ENCODE results near the gene SH3RF3. TPM values are rescaled to one million over a fixed set of nuclear protein-coding genes. Genes with fewer than 3 reads are reported as not detected.

The SH3RF3 gene
- total and polyA plus RNA-seq, 12 donors, result 0.72 to 19.1 (median 12.2) TPM

GRCh38 chr2:109321570-109321969, 192.6 kb downstream of the SH3RF3 start:
- no peak for TF ChIP-seq POLR2A (IDR thresholded peaks at IDR 0.05)
- no peak for TF ChIP-seq CTCF (IDR thresholded peaks at IDR 0.05)
- Histone ChIP-seq H3K9me3 (replicated peaks in 1 of 3) (no peaks in the 10 kb centered on the region), H3K4me3 (peak overlapping the region in 1 of 4 donors; percentile 19), H3K27ac (peak overlapping the region; percentile 24 to 81 (median 70)), H3K36me3 (replicated peaks in 1 of 2) (no peaks in the 10 kb centered on the region), H3K4me1 (replicated peaks in 1 of 2) (peaks cover 18 to 55% of the 10 kb centered on the region in 2 donors), H3K27me3 (no peaks in the 10 kb centered on the region)
- intact Hi-C loops (cut with DNase I), result loop anchor here in 1 of 2 donors (10.0 kb wide), 1 partner anchor 163 kb away; no protein-coding TSS in a partner anchor
- 62 to 80% (median 77%) methylated on average over 3 of the region's 3 CpGs for WGBS, 4 donors
- no peak for DNase-seq

- 40 to 65% (median 50%) methylated on average over 5 to 6 of the region's 6 CpGs for WGBS, 4 donors
- DNase-seq, result peak; percentile 59 to 95 (median 90)
- Histone ChIP-seq H3K27me3 (no peaks in the 10 kb centered on the region), H3K4me3 (peak overlapping the region in 1 of 4 donors; percentile 19), H3K36me3 (replicated peaks in 1 of 2) (no peaks in the 10 kb centered on the region), H3K4me1 (replicated peaks in 1 of 2) (peaks cover 18 to 54% of the 10 kb centered on the region in 2 donors), H3K9me3 (replicated peaks in 1 of 3) (no peaks in the 10 kb centered on the region), H3K27ac (peak overlapping the region; percentile 24 to 81 (median 70))
- intact Hi-C loops (cut with DNase I), result loop anchor here in 1 of 2 donors (10.0 kb wide), 1 partner anchor 163 kb away; no protein-coding TSS in a partner anchor
- peak in 1 of 2 donors; percentile 27 for TF ChIP-seq POLR2A (IDR thresholded peaks at IDR 0.05)
- TF ChIP-seq CTCF (IDR thresholded peaks at IDR 0.05), result no peak
Observed at GRCh38 chr2:109322111-109322510, 193.1 kb downstream of the SH3RF3 start.

GRCh38 chr2:109322641-109323040, 193.6 kb downstream of the SH3RF3 start:
- no peak for TF ChIP-seq CTCF (IDR thresholded peaks at IDR 0.05)
- Histone ChIP-seq H3K9me3 (replicated peaks in 1 of 3) (no peaks in the 10 kb centered on the region), H3K4me1 (replicated peaks in 1 of 2) (peaks cover 18 to 49% of the 10 kb centered on the region in 2 donors), H3K27me3 (no peaks in the 10 kb centered on the region), H3K4me3 (no peak overlapping the region), H3K27ac (peak overlapping the region in 3 of 5 donors; percentile 32 to 81 (median 77)), H3K36me3 (replicated peaks in 1 of 2) (no peaks in the 10 kb centered on the region)
- no peak for DNase-seq
- 70 to 92% (median 80%) methylated on average over 1 of the region's 1 CpG for WGBS, 4 donors
- intact Hi-C loops (cut with DNase I), result loop anchor here in 1 of 2 donors (10.0 kb wide), 1 partner anchor 162 kb away; no protein-coding TSS in a partner anchor

DNA sequence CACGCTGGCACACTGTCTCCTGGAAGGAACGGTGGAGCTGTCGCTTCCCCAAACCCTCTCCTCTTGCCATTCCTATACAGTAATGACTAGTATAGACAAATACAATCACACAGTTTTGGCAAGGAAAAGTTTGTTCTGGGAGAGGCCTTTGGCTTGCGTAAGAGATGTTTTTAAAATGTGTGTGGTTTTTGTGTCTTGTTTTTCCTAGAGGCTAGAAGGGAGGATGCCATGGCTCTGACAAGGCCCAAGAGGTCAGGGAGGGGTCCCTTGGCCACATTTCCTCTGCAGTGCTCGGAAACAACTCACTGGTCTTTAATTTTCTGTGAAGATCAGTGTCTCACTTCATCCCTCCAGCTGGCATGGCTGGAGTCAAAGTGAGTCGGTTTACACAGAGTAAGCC, 195.9 kb downstream of the SH3RF3 start:
- Histone ChIP-seq H3K4me1 (replicated peaks in 1 of 2) (peaks cover 0 to 29% of the 10 kb centered on the region in 2 donors), H3K36me3 (replicated peaks in 1 of 2) (no peaks in the 10 kb centered on the region), H3K27ac (peak overlapping the region in 4 of 5 donors; percentile 16 to 81 (median 40)), H3K4me3 (no peak overlapping the region), H3K9me3 (replicated peaks in 1 of 3) (no peaks in the 10 kb centered on the region), H3K27me3 (no peaks in the 10 kb centered on the region)
- TF ChIP-seq POLR2A (IDR thresholded peaks at IDR 0.05) (no peak), CTCF (IDR thresholded peaks at IDR 0.05) (peak in 1 of 6 experiments; percentile 10)
- DNase-seq, result peak in 6 of 7 donors; percentile 38 to 87 (median 66)
- intact Hi-C loops (cut with DNase I), result loop anchor here in 1 of 2 donors (10.0 kb wide), 1 partner anchor 160 kb away; no protein-coding TSS in a partner anchor
- 43 to 56% (median 51%) methylated on average over 6 of the region's 6 CpGs for WGBS, 4 donors

Data from adrenal gland (tissue), 12 donors.